Measurements from ENCODE around the gene SCOC. TPM values are rescaled to one million over a fixed set of nuclear protein-coding genes. Genes with fewer than 3 reads are reported as not detected.

SCOC gene
- total and polyA plus RNA-seq, 3 donors from 2014 or later: 30.5 to 44.5 (median 37.2) TPM

- Histone ChIP-seq H3K27ac (no peak overlapping the region), H3K4me3 (no peak overlapping the region), H3K4me1 (no peaks in the 10 kb centered on the region), H3K9me3 (no peaks in the 10 kb centered on the region), H3K36me3 (ENCODE audit: low read depth, missing control alignments) (no peaks in the 10 kb centered on the region), H3K27me3 (no peaks in the 10 kb centered on the region)
- TF ChIP-seq POLR2A (IDR thresholded peaks at IDR 0.05): no peak
- no peak for TF ChIP-seq CTCF (IDR thresholded peaks at IDR 0.05)
- intact Hi-C loops (cut with DNase I; ENCODE audit: low total_unique reads): no loop called here
- no peak for DNase-seq
- 93 to 98% methylated on average over 5 of the region's 5 CpGs for WGBS, 2 donors
Observed at GRCh38 chr4:140331876-140332275, 41.6 kb upstream of the SCOC start.

GRCh38 chr4:140332734-140333133, 40.7 kb upstream of the SCOC start:
- H3K4me3 ChIP-seq: no peak overlapping the region

DNA sequence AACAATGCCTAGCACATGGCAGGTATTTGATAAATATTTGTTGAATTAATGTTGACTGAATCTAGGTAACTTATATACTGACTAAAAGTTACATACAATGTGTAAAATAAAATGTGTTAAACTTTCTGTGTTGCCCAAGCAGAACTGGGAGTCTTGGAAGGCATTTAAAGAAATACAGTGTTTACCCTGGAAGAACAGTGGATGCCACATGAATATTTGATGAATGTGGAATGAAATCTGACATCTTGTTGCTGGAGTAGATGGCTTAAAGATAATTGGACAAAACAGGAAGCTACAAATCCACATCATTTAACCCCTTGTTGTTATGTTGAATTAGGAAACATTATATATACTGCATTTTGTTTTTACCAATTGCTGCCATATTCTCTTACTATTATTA, 39.9 kb upstream of the SCOC start:
- intact Hi-C loops (cut with DNase I; ENCODE audit: low total_unique reads): no loop called here
- no peak for DNase-seq
- TF ChIP-seq CTCF (IDR thresholded peaks at IDR 0.05) (no peak), POLR2A (IDR thresholded peaks at IDR 0.05) (no peak)

More at GRCh38 chr4:140332734-140333133, 40.7 kb upstream of the SCOC start:
- H3K27ac ChIP-seq: no peak overlapping the region
- 83 to 84% methylated on average over 2 of the region's 2 CpGs for WGBS, 2 donors
- intact Hi-C loops (cut with DNase I; ENCODE audit: low total_unique reads): no loop called here
- H3K36me3 ChIP-seq (ENCODE audit: low read depth, missing control alignments): no peaks in the 10 kb centered on the region
- no peaks in the 10 kb centered on the region for H3K9me3 ChIP-seq
- no peak for DNase-seq
- no peaks in the 10 kb centered on the region for H3K4me1 ChIP-seq
- no peaks in the 10 kb centered on the region for H3K27me3 ChIP-seq
- TF ChIP-seq POLR2A (IDR thresholded peaks at IDR 0.05) (no peak), CTCF (IDR thresholded peaks at IDR 0.05) (no peak)

GRCh38 chr4:140335076-140335475, 38.4 kb upstream of the SCOC start:
- intact Hi-C loops (cut with DNase I; ENCODE audit: low total_unique reads): no loop called here
- Histone ChIP-seq H3K27me3 (no peaks in the 10 kb centered on the region), H3K4me1 (no peaks in the 10 kb centered on the region), H3K9me3 (no peaks in the 10 kb centered on the region), H3K27ac (no peak overlapping the region), H3K4me3 (no peak overlapping the region), H3K36me3 (ENCODE audit: low read depth, missing control alignments) (no peaks in the 10 kb centered on the region)
- DNase-seq: no peak
- 94 to 97% methylated on average over 1 of the region's 1 CpG for WGBS, 2 donors
- TF ChIP-seq POLR2A (IDR thresholded peaks at IDR 0.05) (no peak), CTCF (IDR thresholded peaks at IDR 0.05) (no peak)

More for the DNA sequence above, 39.9 kb upstream of the SCOC start:
- no peak overlapping the region for H3K4me3 ChIP-seq
- H3K9me3 ChIP-seq: no peaks in the 10 kb centered on the region
- H3K4me1 ChIP-seq: no peaks in the 10 kb centered on the region
- no peak overlapping the region for H3K27ac ChIP-seq
- no peaks in the 10 kb centered on the region for H3K36me3 ChIP-seq (ENCODE audit: low read depth, missing control alignments)
- no peaks in the 10 kb centered on the region for H3K27me3 ChIP-seq

- intact Hi-C loops (cut with DNase I; ENCODE audit: low total_unique reads): no loop called here
- Histone ChIP-seq H3K27me3 (no peaks in the 10 kb centered on the region), H3K36me3 (ENCODE audit: low read depth, missing control alignments) (no peaks in the 10 kb centered on the region), H3K4me1 (no peaks in the 10 kb centered on the region), H3K4me3 (no peak overlapping the region), H3K27ac (no peak overlapping the region), H3K9me3 (no peaks in the 10 kb centered on the region)
- DNase-seq: no peak
- no peak for TF ChIP-seq CTCF (IDR thresholded peaks at IDR 0.05)
- no peak for TF ChIP-seq POLR2A (IDR thresholded peaks at IDR 0.05)
Observed at GRCh38 chr4:140336730-140337129, 36.7 kb upstream of the SCOC start.

Data from testis (tissue), 3 donors.